Limb (tissue), 2 donors: ENCODE results near the gene TMEM178B.

ENCODE experiments used
- DNase-seq, 2 donors: peaks; one replicate each; pipeline ENCODE4 v3.0.0-alpha.2; 2016; ENCODE audit errors: extremely low spot score in 2 of 2

Gene TMEM178B

DNA sequence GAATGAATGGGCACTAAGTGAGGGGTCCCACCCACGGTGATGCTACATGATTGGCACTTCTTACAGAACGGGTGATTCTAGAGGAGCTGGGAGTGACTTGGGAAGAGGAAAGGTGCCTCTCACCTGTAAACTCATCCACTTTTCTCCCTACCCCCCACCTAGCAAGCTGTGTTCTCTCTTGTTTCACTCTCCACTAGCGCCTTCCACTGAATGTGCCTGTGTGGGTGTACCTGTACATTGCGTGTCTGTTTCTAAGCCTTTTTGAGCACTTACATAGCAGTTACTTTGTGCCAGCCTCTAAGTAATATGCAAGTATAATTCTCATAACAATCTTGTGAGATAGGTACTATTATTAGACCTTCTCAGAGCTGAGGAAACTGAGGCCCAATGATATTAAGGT is 343.6 kb downstream of the TMEM178B start:
- DNase-seq, result no peak

- DNase-seq, result no peak
These were observed 344.2 kb downstream of the TMEM178B start for GRCh38 chr7:141418066-141418465.

DNA sequence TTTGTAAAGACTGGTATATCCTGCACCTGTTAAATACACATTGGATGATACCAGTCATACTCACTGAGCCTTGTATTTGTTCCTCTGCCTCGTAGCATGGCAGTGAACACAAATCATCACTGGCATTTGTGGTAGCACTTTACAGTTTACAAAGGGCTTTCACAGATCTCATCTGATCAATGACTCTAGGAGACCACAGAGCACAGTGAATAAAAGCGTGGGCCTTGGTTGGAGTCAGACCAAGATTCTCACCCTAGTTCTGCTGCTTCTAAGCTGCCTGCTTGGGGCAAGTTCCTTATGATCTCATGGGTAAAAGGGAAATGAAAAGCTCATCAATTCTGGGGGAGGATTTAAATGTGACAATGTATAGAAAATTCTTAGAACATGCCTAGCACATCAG is 347.4 kb downstream of the TMEM178B start:
- no peak for DNase-seq

DNA sequence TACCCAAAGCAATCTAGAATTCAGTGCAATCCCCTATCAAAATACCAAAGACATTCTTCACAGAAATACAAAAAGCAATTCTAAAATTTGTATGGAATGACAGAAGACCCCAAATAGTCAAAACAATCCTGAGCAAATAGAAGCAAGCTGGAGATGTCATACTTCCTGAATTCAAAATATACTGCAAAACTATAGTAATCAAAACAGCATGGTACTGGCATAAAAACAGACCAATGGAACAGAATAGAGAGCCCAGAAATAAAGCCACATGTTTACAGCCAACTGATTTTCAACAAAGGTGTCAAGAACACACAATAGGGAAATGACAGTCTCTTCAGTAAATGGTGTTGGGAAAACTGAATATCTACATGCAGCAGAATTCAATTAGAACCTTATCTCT is 353.3 kb downstream of the TMEM178B start:
- no peak for DNase-seq

GRCh38 chr7:141430455-141431139 is 356.7 kb downstream of the TMEM178B start:
- no peak for DNase-seq

- DNase-seq, result no peak
These were observed 357.2 kb downstream of the TMEM178B start for GRCh38 chr7:141431140-141431479.

DNA sequence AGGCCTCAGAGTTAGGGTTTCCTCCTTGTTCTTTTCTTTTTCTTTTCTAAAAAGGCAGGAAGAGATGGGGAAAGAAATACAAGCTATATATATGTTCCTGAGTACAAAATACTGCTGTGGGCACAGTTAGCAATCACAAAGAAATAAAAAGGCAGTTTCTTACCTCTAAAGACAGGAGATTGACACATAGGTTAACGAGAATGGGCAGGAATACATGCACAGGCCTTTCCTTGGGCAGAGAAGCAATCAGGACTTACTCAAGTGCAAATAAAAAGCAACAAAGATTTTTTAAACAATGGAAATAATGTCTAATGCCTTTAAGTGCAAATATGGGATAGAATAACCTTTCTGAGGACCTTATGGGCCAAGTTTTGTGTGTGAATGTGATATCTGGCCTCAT is 357.8 kb downstream of the TMEM178B start:
- no peak for DNase-seq

- DNase-seq, result no peak
These were observed 359.8 kb downstream of the TMEM178B start for GRCh38 chr7:141433698-141434097.

DNA sequence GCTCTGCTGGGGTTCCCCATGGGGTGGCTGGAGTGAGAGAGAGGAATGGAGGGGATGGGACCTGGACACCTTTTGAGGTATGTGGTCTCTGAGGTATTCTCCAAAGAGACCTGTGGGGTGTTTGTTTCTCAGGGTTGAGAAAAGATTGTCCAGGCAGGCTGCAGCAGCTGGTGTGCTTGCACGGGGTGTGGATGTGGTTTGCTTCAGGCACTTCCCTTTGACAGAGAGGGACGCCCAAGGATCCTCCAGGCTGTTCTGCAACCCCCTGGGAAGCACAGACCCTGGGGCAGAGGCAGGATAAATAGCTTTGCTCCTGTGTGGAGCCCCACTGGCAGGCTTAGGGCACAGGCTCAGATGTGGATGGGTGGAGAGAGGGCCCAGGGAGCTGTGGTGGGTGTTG is 362.3 kb downstream of the TMEM178B start:
- no peak for DNase-seq

DNA sequence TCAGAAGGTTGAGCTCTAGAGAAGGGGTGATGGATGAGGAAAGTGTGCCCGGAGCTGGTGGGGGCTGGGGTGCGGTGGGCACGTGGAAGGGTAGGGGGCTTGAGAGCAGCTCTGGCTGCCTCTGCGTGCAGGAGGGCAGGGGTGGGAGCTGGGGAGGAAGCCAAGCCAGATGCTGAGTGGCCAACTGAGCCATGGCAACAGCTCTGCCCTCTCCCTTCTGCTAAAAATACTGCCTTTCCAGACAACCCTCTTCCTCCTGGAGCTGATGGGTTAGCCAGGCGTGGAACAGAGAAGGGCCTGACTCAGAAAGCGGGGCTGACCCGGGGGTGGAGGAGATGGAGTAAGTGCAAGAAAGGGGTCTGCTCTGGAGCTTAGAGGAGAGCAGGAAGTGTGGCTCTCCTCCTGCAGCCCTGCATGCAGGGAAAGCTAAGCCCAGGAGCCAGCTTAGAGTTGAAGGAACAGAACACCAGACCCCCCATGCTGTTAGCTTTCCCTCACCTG is 362.8 kb downstream of the TMEM178B start:
- no peak for DNase-seq

DNA sequence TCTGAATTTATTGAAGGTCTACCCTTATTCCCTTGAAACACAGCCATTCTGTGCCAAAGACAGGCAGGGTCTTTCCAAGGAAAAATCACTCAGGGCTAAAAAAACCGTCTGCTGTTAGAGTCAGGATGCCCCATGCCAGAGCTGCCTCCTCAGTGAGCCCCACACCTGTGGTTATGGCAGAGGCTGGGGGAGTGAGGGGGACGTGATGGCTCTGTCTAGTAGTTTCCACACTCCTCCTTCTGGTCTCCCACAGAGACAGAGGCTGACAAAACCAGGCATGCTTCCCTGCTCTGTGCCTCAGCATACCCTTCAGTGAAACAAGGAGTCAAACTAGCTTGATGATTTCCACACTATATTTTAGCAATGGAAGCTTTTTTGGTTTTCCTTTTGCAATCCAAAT is 365.3 kb downstream of the TMEM178B start:
- no peak for DNase-seq

DNA sequence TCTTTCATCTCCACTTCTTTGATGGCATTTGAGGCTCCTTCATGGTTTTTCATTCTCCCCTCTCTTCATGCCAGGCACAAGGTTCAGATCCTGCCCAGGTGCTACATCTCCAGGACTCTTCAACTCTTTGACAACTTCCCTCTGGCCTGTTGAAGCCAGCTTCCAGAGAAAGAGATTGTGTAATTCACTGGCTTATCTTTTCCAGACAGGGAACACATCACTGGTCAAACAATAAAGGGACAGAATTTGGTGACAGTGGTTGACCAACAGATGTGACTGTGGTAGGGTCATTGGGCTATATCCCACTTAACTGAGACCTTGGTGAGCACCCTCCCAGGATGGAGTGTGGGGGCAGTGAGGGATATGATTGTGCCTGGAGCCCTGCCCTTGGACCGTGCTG is 365.9 kb downstream of the TMEM178B start:
- no peak for DNase-seq

- no peak for DNase-seq
These were observed 368.2 kb downstream of the TMEM178B start for GRCh38 chr7:141441837-141442627.

DNA sequence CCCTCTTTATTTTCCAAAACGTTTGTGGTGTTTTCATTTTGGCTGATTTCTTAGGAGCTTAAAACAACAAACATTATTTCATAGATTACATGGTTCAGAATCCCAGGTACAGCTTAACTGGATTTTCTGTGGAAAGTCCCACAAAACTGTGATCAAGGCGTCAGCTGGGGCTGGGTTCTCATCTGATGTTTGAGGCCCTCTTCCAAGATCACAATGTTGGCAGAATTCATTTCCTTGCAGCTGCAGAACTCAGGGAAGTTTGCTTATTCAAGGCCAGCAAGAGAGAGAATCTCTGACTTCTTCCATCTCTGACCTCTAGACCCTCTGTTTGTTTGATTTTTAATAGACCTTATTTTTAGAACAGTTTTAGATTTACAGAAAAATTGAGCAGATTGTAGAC is 368.9 kb downstream of the TMEM178B start:
- no peak for DNase-seq

- no peak for DNase-seq
These were observed 371.1 kb downstream of the TMEM178B start for GRCh38 chr7:141444961-141445360.

- DNase-seq, result no peak
These were observed 377.4 kb downstream of the TMEM178B start for GRCh38 chr7:141451232-141451631.

GRCh38 chr7:141452911-141453310 is 379.0 kb downstream of the TMEM178B start:
- DNase-seq, result no peak

GRCh38 chr7:141454338-141454737 is 380.5 kb downstream of the TMEM178B start:
- no peak for DNase-seq

GRCh38 chr7:141455723-141456122 is 381.9 kb downstream of the TMEM178B start:
- DNase-seq, result no peak

- DNase-seq, result no peak
These were observed 382.4 kb downstream of the TMEM178B start for GRCh38 chr7:141456298-141456697.

DNA sequence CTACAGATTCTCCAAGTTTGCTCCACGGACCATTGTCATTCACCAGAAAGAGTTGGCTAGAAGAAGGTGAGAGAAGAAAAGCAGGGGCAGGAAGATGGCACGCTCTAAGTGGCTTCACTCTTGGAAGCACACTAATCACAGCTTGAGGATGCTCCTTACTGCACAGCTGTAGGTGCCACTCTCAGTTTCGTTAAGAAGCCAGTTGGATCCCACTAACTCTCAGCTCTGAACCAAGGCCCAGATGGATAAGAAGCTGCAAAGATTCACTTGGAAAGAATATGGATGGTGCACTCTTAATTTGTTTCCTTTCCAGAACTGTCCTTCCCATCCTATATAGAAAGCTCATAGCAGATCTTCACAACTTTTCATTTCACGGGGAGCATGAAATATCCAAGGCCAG is 382.8 kb downstream of the TMEM178B start:
- DNase-seq, result no peak

GRCh38 chr7:141460781-141461715 is 387.2 kb downstream of the TMEM178B start:
- DNase-seq, result peak in 1 of 2 donors; percentile 35
